RWPE1 (cell line): Measurements from ENCODE around the gene CSNK1A1.

Experiments used
- CTCF ChIA-PET: fragments of 350-600 bp; sonication (Branson Sonifier 250); formaldehyde crosslinking; extraction: SDS; loops from one replicate; lab custom pipeline; 2021; lab: Yijun Ruan, JAX
- POLR2A ChIA-PET: fragments of 400-600 bp; formaldehyde crosslinking; extraction: SDS; loops from one replicate; lab custom pipeline; 2020; ENCODE audit warnings: antibody characterized with exemption; ENCODE audit not compliant: low non-redundant PET; lab: Yijun Ruan, JAX
- DNase-seq: peaks from one replicate; pipeline ENCODE4 v3.0.0; 2012; ENCODE audit warnings: low spot score
- H3K27ac ChIP-seq: fragments of 450-650 bp; 2 replicates; pipeline ENCODE4 v1.5.1; 2017
- CTCF ChIP-seq: fragments of 450-650 bp; conservative IDR thresholded peaks from 2 replicates; pipeline ENCODE4 v1.5.1; 2017; ENCODE audit warnings: low read depth, mild to moderate bottlenecking

The CSNK1A1 gene

GRCh38 chr5:149526845-149527590 lies 24.2 kb downstream of the CSNK1A1 start:
- peak overlapping the region; percentile 60 for H3K27ac ChIP-seq
- POLR2A ChIA-PET, result interaction anchor here (0.6 kb wide), 1 partner anchor 60 kb away, joined by 3 read pairs; no protein-coding TSS in a partner anchor
- no peak for DNase-seq
- CTCF ChIA-PET, result interaction anchor here (0.7 to 1.7 kb wide), 8 partner anchors 9 to 200 kb away, joined by 3 to 7 read pairs (median 4); partner anchors contain the start of gene CSNK1A1
- no peak for TF ChIP-seq CTCF

- no peak for DNase-seq
- ChIA-PET POLR2A (no interaction called here), CTCF (interaction anchor here (0.7 kb wide), 1 partner anchor 97 kb away, joined by 3 read pairs; no protein-coding TSS in a partner anchor)
- no peak for TF ChIP-seq CTCF
- H3K27ac ChIP-seq, result peak overlapping the region; percentile 20; the same call in 1 of the 2 replicates
Measured at GRCh38 chr5:149521739-149522685, 29.2 kb downstream of the CSNK1A1 start.

- no peak for DNase-seq
- TF ChIP-seq CTCF, result no peak
- POLR2A ChIA-PET, result no interaction called here
- CTCF ChIA-PET, result interaction anchor here (0.5 to 1.1 kb wide), 4 partner anchors 10 to 252 kb away, joined by 3 read pairs; no protein-coding TSS in a partner anchor
- H3K27ac ChIP-seq, result no peak overlapping the region
Measured at GRCh38 chr5:149519601-149520000, 31.6 kb downstream of the CSNK1A1 start.

GRCh38 chr5:149518620-149519019 lies 32.6 kb downstream of the CSNK1A1 start:
- no peak overlapping the region for H3K27ac ChIP-seq
- ChIA-PET CTCF (interaction anchor here (0.6 to 2.6 kb wide), 6 partner anchors 9 to 222 kb away, joined by 3 to 7 read pairs (median 3); no protein-coding TSS in a partner anchor), POLR2A (interaction anchor here (0.6 kb wide), 1 partner anchor 975 kb away, joined by 3 read pairs; no protein-coding TSS in a partner anchor)
- no peak for TF ChIP-seq CTCF
- no peak for DNase-seq

- CTCF ChIA-PET, result interaction anchor here (0.7 to 2.6 kb wide), 4 partner anchors 10 to 101 kb away, joined by 3 to 7 read pairs (median 6); partner anchors contain the start of gene CSNK1A1
Measured at GRCh38 chr5:149517461-149518122, 33.6 kb downstream of the CSNK1A1 start.

More at GRCh38 chr5:149517461-149518122, 33.6 kb downstream of the CSNK1A1 start:
- TF ChIP-seq CTCF, result no peak
- no peak overlapping the region for H3K27ac ChIP-seq
- POLR2A ChIA-PET, result no interaction called here
- no peak for DNase-seq
